HG03378 (cell line): ENCODE results near the gene KREMEN1.
"Not testable (repeated sequence)": the region's sequence is repeated elsewhere in the genome, so short reads cannot be mapped to it uniquely, and the experiment has no call there.

ENCODE experiments used
- ATAC-seq: cut with Tn5 transposase; IDR thresholded peaks from one replicate; pipeline ENCODE4 v1.9.1; 2021; ENCODE audit warnings: mild to moderate bottlenecking, moderate library complexity; ENCODE audit not compliant: unreplicated experiment

Gene KREMEN1

GRCh38 chr22:29102300-29102699, 29.5 kb downstream of the KREMEN1 start:
- ATAC-seq, result no peak

- ATAC-seq, result no peak
Observed at GRCh38 chr22:29103121-29103520, 30.3 kb downstream of the KREMEN1 start.

GRCh38 chr22:29105468-29105867, 32.6 kb downstream of the KREMEN1 start:
- no peak for ATAC-seq

GRCh38 chr22:29106839-29107238, 34.0 kb downstream of the KREMEN1 start:
- no peak for ATAC-seq

- ATAC-seq, result no peak
Observed at GRCh38 chr22:29108137-29108536, 35.3 kb downstream of the KREMEN1 start.

GRCh38 chr22:29109822-29110221, 37.0 kb downstream of the KREMEN1 start:
- ATAC-seq, result no peak

GRCh38 chr22:29110946-29111345, 38.1 kb downstream of the KREMEN1 start:
- no peak for ATAC-seq

GRCh38 chr22:29112121-29112520, 39.3 kb downstream of the KREMEN1 start:
- no peak for ATAC-seq

GRCh38 chr22:29112681-29113080, 39.8 kb downstream of the KREMEN1 start:
- no peak for ATAC-seq

GRCh38 chr22:29113319-29113718, 40.5 kb downstream of the KREMEN1 start:
- no peak for ATAC-seq

GRCh38 chr22:29114392-29114791, 41.6 kb downstream of the KREMEN1 start:
- no peak for ATAC-seq

- ATAC-seq, result no peak
Observed at GRCh38 chr22:29115682-29116288, 43.0 kb downstream of the KREMEN1 start.

GRCh38 chr22:29116397-29117123, 43.7 kb downstream of the KREMEN1 start:
- ATAC-seq, result no peak

GRCh38 chr22:29117799-29118477, 45.1 kb downstream of the KREMEN1 start:
- no peak for ATAC-seq

- ATAC-seq, result not testable (repeated sequence)
Observed at GRCh38 chr22:29120098-29120912, 47.5 kb downstream of the KREMEN1 start.

- no peak for ATAC-seq
Observed at GRCh38 chr22:29121124-29121523, 48.3 kb downstream of the KREMEN1 start.

GRCh38 chr22:29122041-29122440, 49.2 kb downstream of the KREMEN1 start:
- ATAC-seq, result no peak

- no peak for ATAC-seq
Observed at GRCh38 chr22:29124777-29125442, 52.1 kb downstream of the KREMEN1 start.

- no peak for ATAC-seq
Observed at GRCh38 chr22:29125443-29125778, 52.6 kb downstream of the KREMEN1 start.

- no peak for ATAC-seq
Observed at GRCh38 chr22:29125844-29126243, 53.0 kb downstream of the KREMEN1 start.
